H1 (cell line): ENCODE measurements around the gene RNASE12. TPM values are rescaled to one million over a fixed set of nuclear protein-coding genes. Genes with fewer than 3 reads are reported as not detected.
A peak's percentile ranks its signal among the peaks of the same experiment; 100 is the strongest.

ENCODE experiments used
- CTCF ChIA-PET: fragments of 300-600 bp; sonication (Branson Sonifier 250); formaldehyde crosslinking; loops from one replicate; lab custom pipeline; 2021; ENCODE audit not compliant: partially characterized antibody; lab: Charles Lee
- POLR2A ChIA-PET: fragments of 300-600 bp; sonication (Branson Sonifier 250); formaldehyde crosslinking; loops from one replicate; lab custom pipeline; 2021; ENCODE audit warnings: inconsistent platforms; ENCODE audit not compliant: partially characterized antibody; lab: Charles Lee
- DNase-seq, 2 experiments: peaks; one replicate each; pipeline versions ENCODE4 v3.0.0 to v3.0.0-alpha.2; 2010 to 2022; ENCODE audit warnings: low spot score in 2 of 2, low read depth in 1 of 2, mixed read lengths in 1 of 2
- FAIRE-seq: peaks from 2 replicates; lab custom pipeline; 2011; peaks lifted over from hg19 to GRCh38; lab: Jason Lieb, UNC
- H2AFZ ChIP-seq: 2 replicates; pipeline ENCODE4 v1.8.1; 2012; ENCODE audit warnings: low read length, inconsistent platforms
- H2AK5ac ChIP-seq: 2 replicates; pipeline ENCODE4 v1.6.1; 2013; ENCODE audit warnings: low read depth, low read length
- H2BK120ac ChIP-seq: replicated peaks from 2 replicates; pipeline ENCODE3; 2013; ENCODE audit warnings: low read depth, low read length, inconsistent platforms
- H2BK12ac ChIP-seq: 2 replicates; pipeline ENCODE4 v1.6.1; 2013; ENCODE audit warnings: low read depth, low read length
- H2BK15ac ChIP-seq: 2 replicates; pipeline ENCODE4 v1.6.1; 2013; ENCODE audit warnings: low read length
- H2BK20ac ChIP-seq: 2 replicates; pipeline ENCODE4 v1.6.1; 2013; ENCODE audit warnings: low read length
- H2BK5ac ChIP-seq: 2 replicates; pipeline ENCODE4 v1.6.1; 2013; ENCODE audit warnings: low read depth, low read length
- H3K14ac ChIP-seq: 2 replicates; pipeline ENCODE4 v1.6.1; 2013; ENCODE audit warnings: inconsistent platforms; ENCODE audit not compliant: insufficient read length
- H3K18ac ChIP-seq: 2 replicates; pipeline ENCODE4 v1.6.1; 2013; ENCODE audit warnings: low read length; ENCODE audit errors: extremely low read depth
- H3K23ac ChIP-seq: 2 replicates; pipeline ENCODE4 v1.6.1; 2013; ENCODE audit warnings: inconsistent platforms; ENCODE audit not compliant: insufficient read length
- H3K23me2 ChIP-seq: 2 replicates; pipeline ENCODE4 v1.6.1; 2013; ENCODE audit warnings: low read depth, low read length
- H3K27ac ChIP-seq: 2 replicates; pipeline ENCODE4 v1.6.1; 2011; ENCODE audit warnings: low read depth, low read length, inconsistent platforms
- H3K27me3 ChIP-seq, 4 experiments: replicated peaks in 1 of 4; 1 replicate in 1 of 4; 2 replicates in 3 of 4; pipeline versions ENCODE4 v1.6.1 to v1.8.1; 2011 to 2013; ENCODE audit warnings: low read length in 3 of 4, mild to moderate bottlenecking in 3 of 4, inconsistent platforms in 2 of 4, mixed read lengths in 2 of 4, moderate library complexity in 1 of 4; ENCODE audit not compliant: control insufficient read depth in 3 of 4, insufficient read depth in 3 of 4; ENCODE audit errors: extremely low read depth in 1 of 4
- H3K36me3 ChIP-seq, 4 experiments: 2 replicates each; pipeline versions ENCODE4 v1.6.1 to v1.8.1; 2011 to 2013; ENCODE audit warnings: mild to moderate bottlenecking in 4 of 4, low read length in 3 of 4, moderate library complexity in 2 of 4, control low read depth in 1 of 4, inconsistent platforms in 1 of 4; ENCODE audit not compliant: insufficient read depth in 4 of 4, control insufficient read depth in 2 of 4
- H3K4ac ChIP-seq: replicated peaks from 2 replicates; pipeline ENCODE3; 2013; ENCODE audit warnings: low read length, low read depth, mixed read lengths, inconsistent platforms; ENCODE audit not compliant: insufficient read length
- H3K4me1 ChIP-seq, 4 experiments: replicated peaks in 1 of 4; 1 replicate in 1 of 4; 2 replicates in 3 of 4; pipeline versions ENCODE4 v1.6.1 to v1.8.1; 2011 to 2013; ENCODE audit warnings: low read length in 3 of 4, inconsistent platforms in 2 of 4, mixed read lengths in 1 of 4; ENCODE audit not compliant: insufficient read depth in 4 of 4, control insufficient read depth in 3 of 4
- H3K4me2 ChIP-seq, 2 experiments: 2 replicates each; pipeline versions ENCODE4 v1.6.1 to v1.8.1; 2011 to 2013; ENCODE audit warnings: low read depth in 2 of 2, low read length in 2 of 2, control low read depth in 1 of 2, inconsistent platforms in 1 of 2, mild to moderate bottlenecking in 1 of 2; ENCODE audit not compliant: insufficient read depth in 1 of 2
- H3K4me3 ChIP-seq, 4 experiments: fragments of 200-600, 300-600 bp in 1 of 4; sonication (generic), shearing (Covaris generic), sonication (Bioruptor Twin) in 1 of 4; 2 replicates each; pipeline versions ENCODE4 v1.5.1 to v1.8.1; 2011 to 2016; ENCODE audit warnings: low read length in 4 of 4, low read depth in 3 of 4, control low read depth in 2 of 4, inconsistent platforms in 2 of 4, mild to moderate bottlenecking in 2 of 4, mixed read lengths in 1 of 4, moderate library complexity in 1 of 4; ENCODE audit not compliant: insufficient read depth in 2 of 4; ENCODE audit errors: extremely low read depth in 1 of 4
- H3K56ac ChIP-seq: replicated peaks from 2 replicates; pipeline ENCODE3; 2013; ENCODE audit warnings: low read depth, mild to moderate bottlenecking, mixed read lengths, low read length, inconsistent platforms; ENCODE audit not compliant: insufficient read length
- H3K79me1 ChIP-seq: 2 replicates; pipeline ENCODE4 v1.6.1; 2013; ENCODE audit warnings: low read depth, low read length, control low read depth
- H3K79me2 ChIP-seq, 2 experiments: 2 replicates each; pipeline versions ENCODE4 v1.6.1 to v1.8.1; 2012 to 2013; ENCODE audit warnings: low read length in 2 of 2, mild to moderate bottlenecking in 2 of 2, inconsistent platforms in 1 of 2; ENCODE audit not compliant: insufficient read depth in 2 of 2, control insufficient read depth in 1 of 2
- H3K9ac ChIP-seq, 4 experiments: replicated peaks in 1 of 4; 1 replicate in 1 of 4; 2 replicates in 3 of 4; pipeline versions ENCODE4 v1.6.1 to v1.8.1; 2011 to 2013; ENCODE audit warnings: low read depth in 3 of 4, low read length in 3 of 4, control low read depth in 2 of 4, mild to moderate bottlenecking in 2 of 4, moderate library complexity in 2 of 4, inconsistent platforms in 1 of 4; ENCODE audit errors: extremely low read depth in 1 of 4
- H3K9me3 ChIP-seq, 2 experiments: 2 replicates each; pipeline versions ENCODE4 v1.6.1 to v1.8.1; 2012 to 2013; ENCODE audit warnings: mild to moderate bottlenecking in 2 of 2, moderate library complexity in 2 of 2, control low read depth in 1 of 2, inconsistent platforms in 1 of 2, low read depth in 1 of 2, low read length in 1 of 2, mixed read lengths in 1 of 2; ENCODE audit not compliant: insufficient read depth in 2 of 2
- H4K20me1 ChIP-seq, 2 experiments: replicated peaks in 1 of 2; 2 replicates each; pipeline versions ENCODE3 to v1.8.1; 2011 to 2013; ENCODE audit warnings: inconsistent platforms in 2 of 2, low read length in 2 of 2, mild to moderate bottlenecking in 1 of 2; ENCODE audit not compliant: insufficient read depth in 2 of 2, control insufficient read depth in 1 of 2
- H4K5ac ChIP-seq: 2 replicates; pipeline ENCODE4 v1.6.1; 2013; ENCODE audit warnings: low read length, low read depth, mixed read lengths, inconsistent platforms; ENCODE audit not compliant: insufficient read length
- H4K8ac ChIP-seq: 2 replicates; pipeline ENCODE4 v1.8.0; 2013; ENCODE audit warnings: mild to moderate bottlenecking, moderate library complexity, low read length, inconsistent platforms; ENCODE audit not compliant: insufficient read depth; ENCODE audit errors: extremely low read depth
- H4K91ac ChIP-seq: replicated peaks from 2 replicates; pipeline ENCODE3; 2013; ENCODE audit warnings: low read length, mixed read lengths, inconsistent platforms; ENCODE audit not compliant: insufficient read length
- BRCA1 ChIP-seq: IDR thresholded peaks from 2 replicates; pipeline ENCODE4 v1.6.1; 2012; ENCODE audit warnings: low read depth, low read length, improper control_type of control experiment
- CTBP2 ChIP-seq: IDR thresholded peaks from 2 replicates; pipeline ENCODE4 v1.7.0; 2011; ENCODE audit warnings: borderline replicate concordance, mild to moderate bottlenecking, moderate library complexity, mixed read lengths, low read length; ENCODE audit not compliant: insufficient read depth, insufficient read length
- E2F6 ChIP-seq: IDR thresholded peaks from 2 replicates; pipeline ENCODE4 v1.6.1; 2012; ENCODE audit warnings: inconsistent platforms
- EGR1 ChIP-seq: IDR thresholded peaks from 2 replicates; pipeline ENCODE4 v1.6.1; 2011; ENCODE audit warnings: low read depth, low read length, borderline replicate concordance
- GTF2F1 ChIP-seq: IDR thresholded peaks from 2 replicates; pipeline ENCODE4 v1.6.1; 2012; ENCODE audit warnings: low read depth, low read length, improper control_type of control experiment, borderline replicate concordance
- PHF8 ChIP-seq: fragments of 200-600 bp; sonication (generic); conservative IDR thresholded peaks from 2 replicates; pipeline ENCODE4 v1.7.1; 2012; ENCODE audit warnings: low read depth, mild to moderate bottlenecking, inconsistent platforms, low read length, moderate library complexity
- RNF2 ChIP-seq: fragments of 200-900, 300-1000 bp; sonication (generic); IDR thresholded peaks from 2 replicates; pipeline ENCODE4 v1.7.1; 2016; ENCODE audit warnings: borderline replicate concordance, low read depth, mild to moderate bottlenecking, antibody characterized with exemption, low read length; ENCODE audit not compliant: poor library complexity, severe bottlenecking; ENCODE audit errors: missing control alignments
- SIN3A ChIP-seq, 2 experiments: IDR thresholded peaks in 1 of 2; conservative IDR thresholded peaks in 1 of 2; 2 replicates each; pipeline ENCODE4 v1.6.1; 2011 to 2012; ENCODE audit warnings: low read length in 2 of 2, improper control_type of control experiment in 1 of 2, low read depth in 1 of 2, mild to moderate bottlenecking in 1 of 2
- SP4 ChIP-seq: IDR thresholded peaks from 2 replicates; pipeline ENCODE4 v1.6.1; 2012; ENCODE audit warnings: low read length, inconsistent platforms
- WGBS, 2 experiments: shearing (Covaris generic) in 1 of 2; methylation state at CpG; one replicate each; pipeline versions ENCODE4 v1.1.6 to v1.1.7; 2013 to 2015; ENCODE audit warnings: low lambda C conversion rate in 2 of 2, mixed read lengths in 2 of 2, inconsistent platforms in 1 of 2, low coverage in 1 of 2, missing lambda C conversion rate in 1 of 2; ENCODE audit not compliant: insufficient replicate concordance in 2 of 2, insufficient coverage in 1 of 2, insufficient read length in 1 of 2; ENCODE audit errors: extremely low coverage in 1 of 2, missing lambda C conversion rate in 1 of 2; 5-methylcytosine and 5-hydroxymethylcytosine counted together
- polyA plus RNA-seq, 7 experiments: library from polyadenylated mRNA; depleted of rRNA in 3 of 7; stranded (reverse) in 5 of 7; unstranded in 2 of 7; fragments of >200 nt in 5 of 7; fragments of 200-250 nt in 2 of 7; gene quantifications; 1 replicate in 5 of 7; 2 replicates in 1 of 7; 4 replicates in 1 of 7; pipeline versions ENCODE4 v1.2.1 to v1.2.3, GENCODE V29; 2011 to 2013; ENCODE audit warnings: missing spikeins in 2 of 7, mixed read lengths in 2 of 7
- total RNA-seq: library from RNA; stranded (reverse); fragmentation: NEBNext Ultra II Directional; extraction: Animal tissue kit (Norgen Biotek cat#: 25700); gene quantifications from 2 replicates; pipeline ENCODE4 v1.2.1, GENCODE V29; 2021

Gene RNASE12
- total and polyA plus RNA-seq, 2 of the 8 experiments (the other 6 are each of a cell fraction or from before 2014, with no cell fraction given) = not detected

- peak overlapping the region in 1 of 4 experiments; percentile 7; a peak in 1 of 8 replicates for H3K4me3 ChIP-seq
- H3K18ac ChIP-seq = peak overlapping the region; percentile 91
- 81% methylated on average over 14 of the region's 14 CpGs; no CpG with 5 or more reads in 1 of the 2 experiments for WGBS, 2 experiments
- no peak for TF ChIP-seq EGR1
- TF ChIP-seq RNF2 = no peak
- TF ChIP-seq BRCA1 = no peak
- no peak for TF ChIP-seq SP4
- no peak for TF ChIP-seq E2F6
- no peak for TF ChIP-seq CTBP2
- TF ChIP-seq GTF2F1 = no peak
- TF ChIP-seq PHF8 = no peak
- no peak for TF ChIP-seq SIN3A (conservative IDR thresholded peaks at IDR 0.05 in 1 of 2, IDR thresholded peaks at IDR 0.05 in 1 of 2; ENCODE audit: low read depth in 1 of 2, low read length in 2 of 2)
- TF ChIP-seq, all 59 proteins: peak for 0
- H3K4me1 ChIP-seq = peaks cover 12 to 24% (median 16%) of the 10 kb centered on the region in 4 experiments
- no peak overlapping the region for H3K14ac ChIP-seq
- DNase-seq (peak in 1 of 2 experiments; percentile 47), FAIRE-seq (no peak)
- ChIA-PET POLR2A (interaction anchor here (1.2 to 1.6 kb wide), 3 partner anchors 9 to 117 kb away, joined by 3 to 7 read pairs (median 3); partner anchors contain the start of genes PIP4P1, PNP and RNASE11), CTCF (interaction anchor here (1.3 to 3.6 kb wide), 2 partner anchors 27 to 31 kb away, joined by 5 to 14 read pairs; no protein-coding TSS in a partner anchor)
- no peak overlapping the region for H3K23ac ChIP-seq
- H4K8ac ChIP-seq = no peak overlapping the region
- peak overlapping the region; percentile 68 for H4K5ac ChIP-seq
- H2BK5ac ChIP-seq = peak overlapping the region; percentile 98
- H3K23me2 ChIP-seq = no peaks in the 10 kb centered on the region; the same call in 1 of the 2 replicates
- peak overlapping the region; percentile 5 to 44; a peak in 2 of 4 replicates for H3K4me2 ChIP-seq
- H3K9me3 ChIP-seq = no peaks in the 10 kb centered on the region
- no peak overlapping the region for H3K9ac ChIP-seq
- H2BK20ac ChIP-seq = peak overlapping the region; percentile 98
- H2AK5ac ChIP-seq = peak overlapping the region; percentile 57
- no peaks in the 10 kb centered on the region for H4K20me1 ChIP-seq
- no peaks in the 10 kb centered on the region for H3K79me1 ChIP-seq
- H3K27me3 ChIP-seq = no peaks in the 10 kb centered on the region
- H3K27ac ChIP-seq = peak overlapping the region; percentile 74
- no peaks in the 10 kb centered on the region for H3K79me2 ChIP-seq
- peak overlapping the region; percentile 95 for H4K91ac ChIP-seq
- peak overlapping the region; percentile 94 for H2BK120ac ChIP-seq
- H3K4ac ChIP-seq = peak overlapping the region; percentile 5
- H2BK12ac ChIP-seq = peak overlapping the region; percentile 96
- no peaks in the 10 kb centered on the region for H3K36me3 ChIP-seq
- H3K56ac ChIP-seq = peak overlapping the region; percentile 49
- H2BK15ac ChIP-seq = no peak overlapping the region; the same call in 1 of the 2 replicates
- peak overlapping the region; percentile 35; the same call in 1 of the 2 replicates for H2AFZ ChIP-seq
Observed at GRCh38 chr14:20578784-20579502, 12.2 kb downstream of the RNASE12 start.
